K562 (cell line): ENCODE results near the gene ALG12. TPM values are rescaled to one million over a fixed set of nuclear protein-coding genes. Genes with fewer than 3 reads are reported as not detected.
A peak's percentile ranks its signal among the peaks of the same experiment; 100 is the strongest.

Source experiments
- CBFA2T3 ChIP-seq: fragments of 450-650 bp; IDR thresholded peaks from 2 replicates; pipeline ENCODE4 v1.6.1; 2017
- CCNT2 ChIP-seq: IDR thresholded peaks from 2 replicates; pipeline ENCODE4 v1.6.1; 2011; ENCODE audit warnings: borderline replicate concordance, low read depth, mild to moderate bottlenecking, moderate library complexity, mixed read lengths, low read length; ENCODE audit not compliant: insufficient read length; ENCODE audit errors: extremely low read depth
- FOSL1 ChIP-seq: fragments of 200-800 bp; sonication (Bioruptor generic); conservative IDR thresholded peaks from 2 replicates; pipeline ENCODE4 v1.6.1; 2016; ENCODE audit warnings: missing genetic modification characterization, missing compliant biosample characterization
- IFI16 ChIP-seq: fragments of 250-450 bp; sonication (Bioruptor Pico); IDR thresholded peaks from 2 replicates; pipeline ENCODE4 v2.1.2; 2022; ENCODE audit warnings: mild to moderate bottlenecking, inconsistent platforms
- RCOR1 ChIP-seq, 2 experiments: IDR thresholded peaks; 2 replicates each; pipeline ENCODE4 v1.6.1; 2012; ENCODE audit warnings: low read depth in 2 of 2, low read length in 2 of 2, borderline replicate concordance in 1 of 2, improper control_type of control experiment in 1 of 2
- TGIF2 ChIP-seq: sonication (generic); formaldehyde crosslinking; IDR thresholded peaks from 2 replicates; pipeline ENCODE4 v1.8.1; 2022; ENCODE audit warnings: mild to moderate bottlenecking, missing genetic modification reagents, moderate library complexity
- ZNF175 ChIP-seq: fragments of 200-800 bp; sonication (Bioruptor generic); IDR thresholded peaks from 2 replicates; pipeline ENCODE4 v1.6.1; 2016; ENCODE audit warnings: low read depth, mild to moderate bottlenecking, missing genetic modification characterization, missing compliant biosample characterization
- polyA plus RNA-seq, 8 experiments: library from polyadenylated mRNA; depleted of rRNA in 4 of 8; stranded (reverse) in 5 of 8; unstranded in 3 of 8; fragments of >200 nt; fragmentation: Nextera tagmentation in 2 of 8; fragmentation: Illumina TruSeq in 1 of 8; extraction: Ambion mirVana in 2 of 8; extraction: Trizol in 1 of 8; gene quantifications; 2 replicates each; pipeline versions ENCODE4 v1.2.1 to v1.2.3, GENCODE V29; 2011 to 2014; ENCODE audit warnings: inconsistent platforms in 1 of 8, missing spikeins in 1 of 8
- total RNA-seq, 7 experiments: library from RNA; depleted of rRNA in 6 of 7; stranded (reverse); fragments of >200 nt in 6 of 7; fragmentation: Illumina TruSeq in 2 of 7; extraction: Trizol in 2 of 7; gene quantifications; 2 replicates each; pipeline versions ENCODE4 v1.2.1 to v1.2.3, GENCODE V29; 2011 to 2021; ENCODE audit warnings: low replicate concordance in 1 of 7
- TF ChIP-seq, protein P1 (sequence below): fragments of 200-600 bp; sonication (generic); IDR thresholded peaks from one replicate; pipeline ENCODE4 v1.6.1; 2012; ENCODE audit warnings: mild to moderate bottlenecking, low read depth, low read length, inconsistent platforms
- TF ChIP-seq, protein P2 (sequence below): IDR thresholded peaks from 2 replicates; pipeline ENCODE4 v1.6.1; 2011; ENCODE audit not compliant: insufficient read length; ENCODE audit errors: extremely low read depth
- TF ChIP-seq, protein P3 (sequence below): fragments of 200-800 bp; sonication (Bioruptor generic); IDR thresholded peaks from 2 replicates; pipeline ENCODE4 v1.6.1; 2017; ENCODE audit warnings: missing genetic modification characterization, missing compliant biosample characterization
- TF ChIP-seq, protein P4 (sequence below): sonication (generic); formaldehyde crosslinking; IDR thresholded peaks from 2 replicates; pipeline ENCODE4 v1.8.1; 2023; ENCODE audit warnings: mild to moderate bottlenecking, missing genetic modification reagents

Gene ALG12
- total and polyA plus RNA-seq, 9 of the 15 experiments (the other 6 are each of a cell fraction or from before 2014, with no cell fraction given), result 0.20 to 8.5 (median 3.4) TPM

DNA sequence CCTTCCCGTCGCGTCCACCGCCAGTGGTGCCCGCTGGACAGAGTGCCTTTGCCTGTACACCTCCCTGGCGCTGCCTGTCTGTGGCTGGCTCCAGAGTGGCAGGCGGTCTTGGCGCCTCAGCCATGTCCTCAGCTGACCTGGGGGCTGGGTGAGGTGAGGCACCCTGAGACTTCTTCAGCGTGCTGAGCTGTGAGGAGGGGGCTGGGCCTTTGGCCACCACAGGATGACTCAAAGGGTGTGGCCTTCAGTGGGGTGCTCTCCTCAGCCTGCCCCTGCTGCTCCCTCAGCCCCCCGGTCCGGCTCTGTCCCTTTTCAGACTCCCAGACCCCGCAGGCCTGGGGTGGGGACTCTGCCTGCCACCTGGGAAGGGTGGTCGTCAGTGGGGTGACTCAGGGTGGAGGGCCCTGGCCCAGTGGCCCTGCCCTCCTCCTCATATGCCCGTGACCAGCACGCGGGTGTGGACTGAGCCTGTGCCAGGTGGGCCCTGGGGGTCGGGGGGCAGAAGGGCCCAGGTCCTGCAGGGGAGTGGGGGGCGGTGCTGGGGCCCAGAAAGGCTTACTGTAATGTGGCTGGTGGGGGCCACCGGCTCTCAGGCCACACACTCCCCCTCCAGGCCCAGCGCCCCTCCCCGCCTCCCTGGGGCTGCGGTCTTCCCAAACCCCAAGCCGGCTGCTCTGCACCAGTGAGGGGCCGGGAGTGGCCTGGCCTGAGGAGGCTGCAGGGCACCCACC, 16.1 kb upstream of the ALG12 start (continued):
- TF ChIP-seq, protein P1, sequence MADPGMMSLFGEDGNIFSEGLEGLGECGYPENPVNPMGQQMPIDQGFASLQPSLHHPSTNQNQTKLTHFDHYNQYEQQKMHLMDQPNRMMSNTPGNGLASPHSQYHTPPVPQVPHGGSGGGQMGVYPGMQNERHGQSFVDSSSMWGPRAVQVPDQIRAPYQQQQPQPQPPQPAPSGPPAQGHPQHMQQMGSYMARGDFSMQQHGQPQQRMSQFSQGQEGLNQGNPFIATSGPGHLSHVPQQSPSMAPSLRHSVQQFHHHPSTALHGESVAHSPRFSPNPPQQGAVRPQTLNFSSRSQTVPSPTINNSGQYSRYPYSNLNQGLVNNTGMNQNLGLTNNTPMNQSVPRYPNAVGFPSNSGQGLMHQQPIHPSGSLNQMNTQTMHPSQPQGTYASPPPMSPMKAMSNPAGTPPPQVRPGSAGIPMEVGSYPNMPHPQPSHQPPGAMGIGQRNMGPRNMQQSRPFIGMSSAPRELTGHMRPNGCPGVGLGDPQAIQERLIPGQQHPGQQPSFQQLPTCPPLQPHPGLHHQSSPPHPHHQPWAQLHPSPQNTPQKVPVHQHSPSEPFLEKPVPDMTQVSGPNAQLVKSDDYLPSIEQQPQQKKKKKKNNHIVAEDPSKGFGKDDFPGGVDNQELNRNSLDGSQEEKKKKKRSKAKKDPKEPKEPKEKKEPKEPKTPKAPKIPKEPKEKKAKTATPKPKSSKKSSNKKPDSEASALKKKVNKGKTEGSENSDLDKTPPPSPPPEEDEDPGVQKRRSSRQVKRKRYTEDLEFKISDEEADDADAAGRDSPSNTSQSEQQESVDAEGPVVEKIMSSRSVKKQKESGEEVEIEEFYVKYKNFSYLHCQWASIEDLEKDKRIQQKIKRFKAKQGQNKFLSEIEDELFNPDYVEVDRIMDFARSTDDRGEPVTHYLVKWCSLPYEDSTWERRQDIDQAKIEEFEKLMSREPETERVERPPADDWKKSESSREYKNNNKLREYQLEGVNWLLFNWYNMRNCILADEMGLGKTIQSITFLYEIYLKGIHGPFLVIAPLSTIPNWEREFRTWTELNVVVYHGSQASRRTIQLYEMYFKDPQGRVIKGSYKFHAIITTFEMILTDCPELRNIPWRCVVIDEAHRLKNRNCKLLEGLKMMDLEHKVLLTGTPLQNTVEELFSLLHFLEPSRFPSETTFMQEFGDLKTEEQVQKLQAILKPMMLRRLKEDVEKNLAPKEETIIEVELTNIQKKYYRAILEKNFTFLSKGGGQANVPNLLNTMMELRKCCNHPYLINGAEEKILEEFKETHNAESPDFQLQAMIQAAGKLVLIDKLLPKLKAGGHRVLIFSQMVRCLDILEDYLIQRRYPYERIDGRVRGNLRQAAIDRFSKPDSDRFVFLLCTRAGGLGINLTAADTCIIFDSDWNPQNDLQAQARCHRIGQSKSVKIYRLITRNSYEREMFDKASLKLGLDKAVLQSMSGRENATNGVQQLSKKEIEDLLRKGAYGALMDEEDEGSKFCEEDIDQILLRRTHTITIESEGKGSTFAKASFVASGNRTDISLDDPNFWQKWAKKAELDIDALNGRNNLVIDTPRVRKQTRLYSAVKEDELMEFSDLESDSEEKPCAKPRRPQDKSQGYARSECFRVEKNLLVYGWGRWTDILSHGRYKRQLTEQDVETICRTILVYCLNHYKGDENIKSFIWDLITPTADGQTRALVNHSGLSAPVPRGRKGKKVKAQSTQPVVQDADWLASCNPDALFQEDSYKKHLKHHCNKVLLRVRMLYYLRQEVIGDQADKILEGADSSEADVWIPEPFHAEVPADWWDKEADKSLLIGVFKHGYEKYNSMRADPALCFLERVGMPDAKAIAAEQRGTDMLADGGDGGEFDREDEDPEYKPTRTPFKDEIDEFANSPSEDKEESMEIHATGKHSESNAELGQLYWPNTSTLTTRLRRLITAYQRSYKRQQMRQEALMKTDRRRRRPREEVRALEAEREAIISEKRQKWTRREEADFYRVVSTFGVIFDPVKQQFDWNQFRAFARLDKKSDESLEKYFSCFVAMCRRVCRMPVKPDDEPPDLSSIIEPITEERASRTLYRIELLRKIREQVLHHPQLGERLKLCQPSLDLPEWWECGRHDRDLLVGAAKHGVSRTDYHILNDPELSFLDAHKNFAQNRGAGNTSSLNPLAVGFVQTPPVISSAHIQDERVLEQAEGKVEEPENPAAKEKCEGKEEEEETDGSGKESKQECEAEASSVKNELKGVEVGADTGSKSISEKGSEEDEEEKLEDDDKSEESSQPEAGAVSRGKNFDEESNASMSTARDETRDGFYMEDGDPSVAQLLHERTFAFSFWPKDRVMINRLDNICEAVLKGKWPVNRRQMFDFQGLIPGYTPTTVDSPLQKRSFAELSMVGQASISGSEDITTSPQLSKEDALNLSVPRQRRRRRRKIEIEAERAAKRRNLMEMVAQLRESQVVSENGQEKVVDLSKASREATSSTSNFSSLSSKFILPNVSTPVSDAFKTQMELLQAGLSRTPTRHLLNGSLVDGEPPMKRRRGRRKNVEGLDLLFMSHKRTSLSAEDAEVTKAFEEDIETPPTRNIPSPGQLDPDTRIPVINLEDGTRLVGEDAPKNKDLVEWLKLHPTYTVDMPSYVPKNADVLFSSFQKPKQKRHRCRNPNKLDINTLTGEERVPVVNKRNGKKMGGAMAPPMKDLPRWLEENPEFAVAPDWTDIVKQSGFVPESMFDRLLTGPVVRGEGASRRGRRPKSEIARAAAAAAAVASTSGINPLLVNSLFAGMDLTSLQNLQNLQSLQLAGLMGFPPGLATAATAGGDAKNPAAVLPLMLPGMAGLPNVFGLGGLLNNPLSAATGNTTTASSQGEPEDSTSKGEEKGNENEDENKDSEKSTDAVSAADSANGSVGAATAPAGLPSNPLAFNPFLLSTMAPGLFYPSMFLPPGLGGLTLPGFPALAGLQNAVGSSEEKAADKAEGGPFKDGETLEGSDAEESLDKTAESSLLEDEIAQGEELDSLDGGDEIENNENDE, result no peak
- TF ChIP-seq ZNF175 (CRISPR knock-in tag), result no peak
- no peak for TF ChIP-seq CBFA2T3
- TF ChIP-seq, protein P2, sequence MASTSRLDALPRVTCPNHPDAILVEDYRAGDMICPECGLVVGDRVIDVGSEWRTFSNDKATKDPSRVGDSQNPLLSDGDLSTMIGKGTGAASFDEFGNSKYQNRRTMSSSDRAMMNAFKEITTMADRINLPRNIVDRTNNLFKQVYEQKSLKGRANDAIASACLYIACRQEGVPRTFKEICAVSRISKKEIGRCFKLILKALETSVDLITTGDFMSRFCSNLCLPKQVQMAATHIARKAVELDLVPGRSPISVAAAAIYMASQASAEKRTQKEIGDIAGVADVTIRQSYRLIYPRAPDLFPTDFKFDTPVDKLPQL, result no peak
- no peak for TF ChIP-seq TGIF2 (CRISPR knock-in tag)
- TF ChIP-seq, protein P3, sequence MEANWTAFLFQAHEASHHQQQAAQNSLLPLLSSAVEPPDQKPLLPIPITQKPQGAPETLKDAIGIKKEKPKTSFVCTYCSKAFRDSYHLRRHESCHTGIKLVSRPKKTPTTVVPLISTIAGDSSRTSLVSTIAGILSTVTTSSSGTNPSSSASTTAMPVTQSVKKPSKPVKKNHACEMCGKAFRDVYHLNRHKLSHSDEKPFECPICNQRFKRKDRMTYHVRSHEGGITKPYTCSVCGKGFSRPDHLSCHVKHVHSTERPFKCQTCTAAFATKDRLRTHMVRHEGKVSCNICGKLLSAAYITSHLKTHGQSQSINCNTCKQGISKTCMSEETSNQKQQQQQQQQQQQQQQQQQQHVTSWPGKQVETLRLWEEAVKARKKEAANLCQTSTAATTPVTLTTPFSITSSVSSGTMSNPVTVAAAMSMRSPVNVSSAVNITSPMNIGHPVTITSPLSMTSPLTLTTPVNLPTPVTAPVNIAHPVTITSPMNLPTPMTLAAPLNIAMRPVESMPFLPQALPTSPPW, result 0 out of 2 replicates have a peak, but pooled peaks have one; percentile 27
- peak; percentile 59 for TF ChIP-seq FOSL1 (tag)
- no peak for TF ChIP-seq IFI16
- peak; percentile 16 for TF ChIP-seq CCNT2
- TF ChIP-seq RCOR1 (IDR thresholded peaks at IDR 0.05; ENCODE audit: borderline replicate concordance in 1 of 2, low read depth in 2 of 2, low read length in 2 of 2), result no peak
- TF ChIP-seq, protein P4, sequence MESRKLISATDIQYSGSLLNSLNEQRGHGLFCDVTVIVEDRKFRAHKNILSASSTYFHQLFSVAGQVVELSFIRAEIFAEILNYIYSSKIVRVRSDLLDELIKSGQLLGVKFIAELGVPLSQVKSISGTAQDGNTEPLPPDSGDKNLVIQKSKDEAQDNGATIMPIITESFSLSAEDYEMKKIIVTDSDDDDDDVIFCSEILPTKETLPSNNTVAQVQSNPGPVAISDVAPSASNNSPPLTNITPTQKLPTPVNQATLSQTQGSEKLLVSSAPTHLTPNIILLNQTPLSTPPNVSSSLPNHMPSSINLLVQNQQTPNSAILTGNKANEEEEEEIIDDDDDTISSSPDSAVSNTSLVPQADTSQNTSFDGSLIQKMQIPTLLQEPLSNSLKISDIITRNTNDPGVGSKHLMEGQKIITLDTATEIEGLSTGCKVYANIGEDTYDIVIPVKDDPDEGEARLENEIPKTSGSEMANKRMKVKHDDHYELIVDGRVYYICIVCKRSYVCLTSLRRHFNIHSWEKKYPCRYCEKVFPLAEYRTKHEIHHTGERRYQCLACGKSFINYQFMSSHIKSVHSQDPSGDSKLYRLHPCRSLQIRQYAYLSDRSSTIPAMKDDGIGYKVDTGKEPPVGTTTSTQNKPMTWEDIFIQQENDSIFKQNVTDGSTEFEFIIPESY, result peak; percentile 65
